ENCODE data around the gene CTPS2.
"Not testable (repeated sequence)": the region's sequence is repeated elsewhere in the genome, so short reads cannot be mapped to it uniquely, and the experiment has no call there.

Gene CTPS2

DNA sequence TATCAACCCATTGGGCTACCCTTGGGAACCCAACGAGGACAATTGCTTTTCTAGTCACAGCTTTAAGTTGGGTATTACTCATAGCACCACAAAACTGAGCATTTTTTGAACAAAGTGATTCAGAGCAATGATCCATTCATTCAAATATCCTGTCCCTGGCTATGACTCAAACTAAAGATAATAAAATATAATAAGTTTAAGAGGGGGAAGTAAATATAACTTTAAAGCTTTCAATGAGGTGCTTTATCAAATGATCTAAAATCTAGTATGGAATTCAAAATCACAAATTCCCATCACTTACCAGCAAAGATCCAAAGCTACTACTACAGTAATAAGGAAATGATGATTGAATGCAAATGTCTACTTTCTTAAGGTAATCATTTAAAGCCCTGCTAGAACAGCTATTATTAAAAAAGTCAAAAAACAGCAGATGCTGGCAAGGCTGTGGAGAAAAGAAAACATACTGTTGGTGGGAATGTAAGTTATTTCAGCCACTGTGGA, 102.3 kb downstream of the CTPS2 start:
- DNase-seq (ENCODE audit: low read depth in 4 of 4, low spot score in 1 of 4) = no peak

GRCh38 chrX:16606142-16606720, 106.2 kb downstream of the CTPS2 start:
- DNase-seq (ENCODE audit: low read depth in 4 of 4, low spot score in 1 of 4) = no peak

- DNase-seq (ENCODE audit: low read depth in 4 of 4, low spot score in 1 of 4) = no peak
Observed at GRCh38 chrX:16604337-16604736, 108.1 kb downstream of the CTPS2 start.

GRCh38 chrX:16603822-16604221, 108.6 kb downstream of the CTPS2 start:
- DNase-seq (ENCODE audit: low read depth in 4 of 4, low spot score in 1 of 4) = no peak

DNA sequence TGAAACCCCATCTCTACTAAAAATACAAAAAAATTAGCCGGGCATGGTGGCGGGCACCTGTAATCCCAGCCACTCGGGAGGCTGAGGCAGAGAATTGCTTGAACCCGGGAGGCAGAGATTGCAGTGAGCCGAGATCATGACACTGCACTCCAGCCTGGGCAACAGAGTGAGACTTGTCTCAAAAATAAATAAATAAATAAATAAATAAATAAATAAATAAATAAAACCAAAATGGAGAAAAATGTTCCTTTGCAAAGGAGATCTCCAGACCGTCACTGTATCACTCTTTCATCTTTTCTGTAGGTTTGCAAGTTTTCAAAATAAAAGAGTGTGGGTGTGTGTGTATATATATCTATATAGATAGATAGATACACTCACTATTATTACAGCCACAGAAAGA, 109.2 kb downstream of the CTPS2 start:
- DNase-seq (ENCODE audit: low read depth in 4 of 4, low spot score in 1 of 4) = not testable (repeated sequence)

DNA sequence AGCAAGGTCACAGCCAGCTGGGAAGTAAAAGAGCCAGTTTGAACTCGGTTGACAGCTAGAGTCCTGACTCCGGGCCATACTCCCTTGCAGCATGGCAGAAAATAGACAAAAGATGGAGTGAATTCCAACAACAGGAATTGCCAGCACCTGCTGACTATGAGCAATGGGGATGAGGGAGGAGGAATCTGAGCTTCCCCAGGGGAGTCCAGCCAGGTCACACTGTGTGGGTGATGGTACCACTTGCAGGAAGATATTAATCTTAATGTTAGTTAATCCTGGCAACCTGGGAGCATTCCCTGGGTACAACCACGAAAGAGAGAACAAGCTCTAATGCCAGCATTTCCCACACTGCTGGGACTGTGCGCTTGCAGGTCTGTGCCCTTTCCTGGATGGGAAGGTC, 110.6 kb downstream of the CTPS2 start:
- no peak for DNase-seq (ENCODE audit: low read depth in 4 of 4, low spot score in 1 of 4)

DNA sequence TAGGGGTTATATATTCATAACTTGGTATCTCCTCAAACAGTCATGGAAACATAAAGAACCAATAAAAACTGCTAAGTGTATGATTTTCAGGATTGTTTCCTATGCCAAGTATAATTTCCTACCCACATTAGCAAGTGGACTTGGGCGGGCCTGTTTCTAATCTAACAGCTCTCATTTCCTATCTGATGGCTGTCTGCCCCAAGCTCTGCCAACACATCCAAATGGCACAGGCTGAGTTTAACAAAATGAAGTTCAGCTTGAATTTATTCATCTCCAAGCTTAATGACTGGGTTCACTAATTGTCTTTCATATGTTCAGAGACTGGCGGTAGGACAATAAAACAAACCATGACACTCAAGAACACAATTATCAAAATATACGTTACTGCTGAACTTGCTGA, 118.0 kb downstream of the CTPS2 start:
- DNase-seq (ENCODE audit: low read depth in 4 of 4, low spot score in 1 of 4) = no peak

DNA sequence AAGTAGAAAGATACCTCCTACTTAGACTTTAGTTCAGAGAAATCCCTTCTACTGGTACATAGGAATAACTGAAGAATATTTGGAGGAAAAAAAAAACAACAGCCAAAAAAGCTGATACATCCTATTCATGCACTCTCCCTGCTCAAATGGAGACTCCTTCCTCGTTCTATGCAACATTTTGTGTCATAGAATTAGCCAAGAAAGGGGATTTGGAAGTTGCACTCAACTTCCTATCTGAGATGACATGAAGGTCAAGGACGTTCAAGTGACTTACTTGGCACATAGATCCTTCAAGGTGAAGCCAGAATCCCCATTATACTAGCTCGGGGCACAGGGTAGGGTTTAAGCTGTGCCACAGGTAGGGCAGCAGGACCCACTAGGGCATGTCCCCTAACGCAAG, 118.7 kb downstream of the CTPS2 start:
- DNase-seq (ENCODE audit: low read depth in 4 of 4, low spot score in 1 of 4) = no peak

GRCh38 chrX:16592194-16592770, 120.2 kb downstream of the CTPS2 start:
- DNase-seq (ENCODE audit: low read depth in 4 of 4, low spot score in 1 of 4) = no peak

DNA sequence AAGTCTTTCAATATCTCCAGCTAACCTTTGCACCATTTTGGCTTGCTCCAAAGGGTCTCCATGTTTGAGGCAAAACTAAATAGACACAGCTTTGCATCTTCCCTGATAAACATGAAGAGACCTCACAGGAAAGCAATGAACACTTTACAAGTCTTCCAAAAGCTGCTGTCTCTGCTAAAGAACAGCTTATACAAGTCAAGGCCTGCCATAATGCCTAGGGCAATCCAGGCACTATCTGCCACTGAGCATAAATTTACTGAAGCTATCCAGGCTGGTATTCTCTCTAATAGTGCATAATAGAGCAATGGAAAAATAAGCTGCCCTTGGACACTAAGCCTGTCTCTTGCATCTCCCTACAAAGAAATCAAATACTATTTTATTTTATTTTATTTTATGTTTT, 122.6 kb downstream of the CTPS2 start:
- no peak for DNase-seq (ENCODE audit: low read depth in 4 of 4, low spot score in 1 of 4)

GRCh38 chrX:16589211-16589610, 123.3 kb downstream of the CTPS2 start:
- no peak for DNase-seq (ENCODE audit: low read depth in 4 of 4, low spot score in 1 of 4)

GRCh38 chrX:16588266-16588665, 124.2 kb downstream of the CTPS2 start:
- no peak for DNase-seq (ENCODE audit: low read depth in 4 of 4, low spot score in 1 of 4)

DNA sequence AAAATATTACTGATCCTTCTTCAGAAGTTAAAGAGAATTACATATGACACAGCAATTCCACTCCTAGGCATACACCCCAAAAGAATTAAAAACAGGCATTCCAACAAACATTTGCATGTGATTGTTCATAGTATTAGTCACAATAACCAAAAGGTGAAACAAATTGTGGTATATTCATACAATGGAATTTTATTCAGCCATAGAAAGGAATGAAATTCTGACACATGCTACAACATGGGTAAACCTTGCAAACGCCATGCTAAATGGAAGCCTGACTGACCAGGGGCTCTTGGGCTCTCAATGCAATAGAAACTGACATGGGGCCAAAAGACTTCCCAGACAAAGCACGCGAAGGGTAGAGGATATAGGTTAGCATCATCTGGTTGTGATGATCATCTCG, 124.6 kb downstream of the CTPS2 start:
- no peak for DNase-seq (ENCODE audit: low read depth in 4 of 4, low spot score in 1 of 4)

DNA sequence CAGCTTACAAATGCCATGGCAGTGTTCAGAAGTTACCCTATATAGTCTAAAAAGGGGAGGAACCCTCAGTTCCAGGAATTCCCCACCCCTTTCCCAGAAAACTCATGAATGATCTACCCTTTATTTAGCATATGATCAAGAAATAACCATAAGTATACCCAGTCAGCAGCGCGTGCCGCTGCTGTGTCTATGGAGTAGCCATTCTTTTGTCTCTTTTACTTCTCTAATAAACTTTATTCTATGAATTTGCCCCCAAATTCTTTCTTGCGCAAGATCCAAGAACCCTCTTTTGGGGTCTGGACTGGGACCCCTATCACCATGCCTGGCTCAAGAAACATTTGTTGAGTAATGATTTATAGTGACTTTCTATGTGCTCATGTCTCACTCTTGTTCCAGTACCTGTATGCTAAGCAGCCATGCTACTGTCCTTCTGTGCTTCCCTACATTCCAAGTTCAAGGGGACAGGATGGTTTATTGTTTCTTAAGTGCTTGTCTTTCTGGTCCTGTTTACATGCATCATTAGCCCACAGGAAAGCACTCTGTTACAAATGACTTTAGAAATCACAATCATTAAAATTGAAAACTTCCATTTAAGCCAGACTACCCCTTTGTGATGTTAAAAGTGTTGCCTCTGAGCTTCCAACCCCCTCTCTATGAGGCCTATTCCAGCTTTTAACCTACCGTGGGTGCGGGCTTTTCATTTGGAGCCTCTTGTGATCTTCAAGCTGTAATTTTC, 125.9 kb downstream of the CTPS2 start:
- no peak for DNase-seq (ENCODE audit: low read depth in 4 of 4, low spot score in 1 of 4)

GRCh38 chrX:16585486-16586376, 126.7 kb downstream of the CTPS2 start:
- no peak for DNase-seq (ENCODE audit: low read depth in 4 of 4, low spot score in 1 of 4)

DNA sequence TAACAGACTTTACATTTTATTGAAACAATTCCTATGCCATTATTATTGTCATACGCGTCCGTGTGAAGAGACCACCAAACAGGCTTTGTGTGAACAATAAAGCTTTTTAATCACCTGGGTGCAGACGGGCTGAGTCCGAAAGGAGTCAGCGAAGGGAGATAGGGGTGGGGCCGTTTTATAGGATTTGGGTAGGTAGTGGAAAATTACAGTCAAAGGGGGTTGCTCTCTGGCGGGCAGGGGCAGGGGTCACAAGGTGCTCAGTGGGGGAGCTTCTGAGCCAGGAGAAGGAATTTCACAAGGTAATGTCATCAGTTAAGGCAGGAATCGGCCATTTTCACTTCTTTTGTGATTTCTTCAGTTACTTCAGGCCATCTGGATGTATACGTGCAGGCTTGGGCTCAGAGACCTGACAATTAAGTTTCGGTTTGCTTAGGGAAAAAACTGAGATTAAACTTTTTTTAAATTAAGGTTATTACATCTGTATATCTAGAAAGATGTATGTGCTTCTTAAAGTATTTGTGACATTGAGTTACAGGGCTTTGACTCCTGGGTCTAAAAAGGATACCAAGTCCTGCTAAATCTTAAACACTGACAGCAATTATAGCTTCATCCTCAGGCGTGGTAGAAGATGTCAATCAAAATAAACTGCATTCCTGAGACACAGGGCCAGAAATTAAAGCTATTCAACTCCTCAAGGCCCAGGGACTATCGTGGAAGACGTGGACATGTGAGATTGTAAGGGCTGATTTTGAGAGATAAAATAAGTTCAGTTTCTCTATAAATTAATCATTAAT, 132.3 kb downstream of the CTPS2 start:
- DNase-seq (ENCODE audit: low read depth in 4 of 4, low spot score in 1 of 4) = not testable (repeated sequence)

DNA sequence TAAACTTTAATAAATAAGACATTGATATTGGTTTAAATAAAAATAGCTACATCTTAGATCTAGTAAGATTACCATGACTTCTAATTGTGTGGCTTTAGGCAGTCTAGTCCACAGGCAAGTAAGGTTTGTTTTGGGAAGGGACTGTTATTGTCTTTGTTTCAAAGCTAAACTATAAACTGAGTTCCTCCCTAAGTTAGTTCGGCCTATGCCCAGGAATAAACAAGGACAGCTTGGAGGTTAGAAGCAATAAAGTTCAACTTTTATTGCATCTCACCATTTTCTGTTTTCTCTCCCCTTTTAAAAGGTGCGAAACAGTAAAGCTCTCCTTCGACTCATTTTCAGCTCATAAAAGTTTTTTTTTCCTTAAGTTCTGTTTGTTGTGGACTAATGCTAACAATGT, 133.0 kb downstream of the CTPS2 start:
- DNase-seq (ENCODE audit: low read depth in 4 of 4, low spot score in 1 of 4) = no peak

GRCh38 chrX:16578218-16578617, 134.3 kb downstream of the CTPS2 start:
- no peak for DNase-seq (ENCODE audit: low read depth in 4 of 4, low spot score in 1 of 4)

DNA sequence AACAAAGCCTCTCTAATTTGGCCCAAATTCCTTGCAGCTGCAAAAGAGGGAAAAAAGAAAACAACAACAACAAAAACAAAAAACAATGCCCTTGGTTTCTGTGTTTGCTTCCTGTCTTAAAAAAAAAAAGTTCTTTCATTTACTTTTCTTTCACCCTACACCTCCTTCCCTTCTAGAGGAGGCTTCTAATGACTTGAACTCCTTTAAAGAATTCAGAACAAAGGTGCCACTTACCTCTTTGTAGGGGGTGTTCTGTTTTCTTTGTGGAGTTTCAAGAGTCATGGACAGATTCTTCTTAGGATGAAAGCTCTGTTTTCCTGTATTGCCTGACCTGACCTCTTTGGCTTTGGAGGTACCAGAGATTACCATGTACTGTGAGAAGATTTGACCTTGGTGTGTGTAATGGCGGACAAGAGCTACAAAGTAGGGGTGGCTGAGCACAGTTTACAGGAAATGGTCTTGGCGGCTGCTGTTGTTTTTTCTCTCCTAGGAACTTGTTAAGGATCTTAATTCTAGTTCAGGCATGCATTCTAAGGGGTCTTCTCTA, 134.9 kb downstream of the CTPS2 start:
- DNase-seq (ENCODE audit: low read depth in 4 of 4, low spot score in 1 of 4) = no peak

- DNase-seq (ENCODE audit: low read depth in 4 of 4, low spot score in 1 of 4) = not testable (repeated sequence)
Observed at GRCh38 chrX:16575388-16575787, 137.1 kb downstream of the CTPS2 start.

All from stimulated activated CD4-positive, alpha-beta T cell treated with anti-CD3 and anti-CD28 coated beads, Interleukin-1b, Interleukin-23, amount 100 ng/mL, for 24 hours (primary cell).